C1 segment of cervical spinal cord (tissue), 14 donors: ENCODE data around the gene PSMD5.

ENCODE experiments used
- DNase-seq, 14 donors: peaks; one replicate each; lab custom pipeline; 2025; lab: John Stamatoyannopoulos, UW

The PSMD5 gene

GRCh38 chr9:120875195-120875565 is 32.5 kb upstream of the PSMD5 start:
- DNase-seq, result no peak

- no peak for DNase-seq
Observed at GRCh38 chr9:120874226-120875194, 31.8 kb upstream of the PSMD5 start.

- DNase-seq, result no peak
Observed at GRCh38 chr9:120873512-120873911, 30.8 kb upstream of the PSMD5 start.

- no peak for DNase-seq
Observed at GRCh38 chr9:120872791-120873502, 30.2 kb upstream of the PSMD5 start.

- DNase-seq, result no peak
Observed at GRCh38 chr9:120870206-120870605, 27.5 kb upstream of the PSMD5 start.

GRCh38 chr9:120869726-120870125 is 27.0 kb upstream of the PSMD5 start:
- DNase-seq, result no peak

- no peak for DNase-seq
Observed at GRCh38 chr9:120869360-120869687, 26.6 kb upstream of the PSMD5 start.

GRCh38 chr9:120868676-120869359 is 26.1 kb upstream of the PSMD5 start:
- DNase-seq, result peak; percentile 24 to 93 (median 88)

GRCh38 chr9:120868339-120868675 is 25.6 kb upstream of the PSMD5 start:
- DNase-seq, result no peak

GRCh38 chr9:120867676-120868338 is 25.1 kb upstream of the PSMD5 start:
- DNase-seq, result no peak

GRCh38 chr9:120866651-120867050 is 23.9 kb upstream of the PSMD5 start:
- no peak for DNase-seq

- no peak for DNase-seq
Observed at GRCh38 chr9:120865809-120866208, 23.1 kb upstream of the PSMD5 start.

- DNase-seq, result no peak
Observed at GRCh38 chr9:120865176-120865575, 22.5 kb upstream of the PSMD5 start.

- no peak for DNase-seq
Observed at GRCh38 chr9:120864719-120865118, 22.0 kb upstream of the PSMD5 start.

- DNase-seq, result no peak
Observed at GRCh38 chr9:120863833-120864232, 21.1 kb upstream of the PSMD5 start.

GRCh38 chr9:120862452-120862851 is 19.7 kb upstream of the PSMD5 start:
- DNase-seq, result no peak

- DNase-seq, result no peak
Observed at GRCh38 chr9:120861935-120862334, 19.2 kb upstream of the PSMD5 start.

GRCh38 chr9:120860083-120860482 is 17.4 kb upstream of the PSMD5 start:
- no peak for DNase-seq

- no peak for DNase-seq
Observed at GRCh38 chr9:120859361-120859760, 16.6 kb upstream of the PSMD5 start.

- DNase-seq, result no peak
Observed at GRCh38 chr9:120857902-120858301, 15.2 kb upstream of the PSMD5 start.

- DNase-seq, result peak in 1 of 14 donors; percentile 23
Observed at GRCh38 chr9:120857481-120857880, 14.8 kb upstream of the PSMD5 start.

- peak in 1 of 14 donors; percentile 4 for DNase-seq
Observed at GRCh38 chr9:120856700-120857099, 14.0 kb upstream of the PSMD5 start.
